ENCODE data around the gene SMIM3. TPM values are rescaled to one million over a fixed set of nuclear protein-coding genes. Genes with fewer than 3 reads are reported as not detected.

Gene SMIM3
- total RNA-seq, 1 donor from 2014 or later = 3.0 TPM

DNA sequence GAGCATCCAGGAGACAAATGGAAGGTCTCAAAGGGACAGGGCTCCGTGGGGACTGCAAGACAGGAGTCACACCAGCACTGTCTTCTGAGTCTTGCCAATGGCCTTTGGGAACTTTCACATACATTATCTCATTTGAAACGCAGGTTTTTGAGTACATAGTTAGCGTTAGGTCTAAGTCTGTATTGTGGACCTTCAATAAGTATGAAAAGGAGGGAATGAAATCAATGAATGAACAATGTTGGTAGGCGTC, 19.3 kb upstream of the SMIM3 start:
- Mint-ChIP-seq H3K27me3 (ENCODE audit: unreplicated experiment) (no peaks in the 10 kb centered on the region), H3K4me1 (ENCODE audit: unreplicated experiment) (peaks cover 8% of the 10 kb centered on the region), H3K36me3 (ENCODE audit: low read depth, unreplicated experiment) (peaks cover 11% of the 10 kb centered on the region), H3K9me3 (ENCODE audit: unreplicated experiment) (no peaks in the 10 kb centered on the region), H3K27ac (ENCODE audit: unreplicated experiment) (no peak overlapping the region), H3K4me3 (ENCODE audit: unreplicated experiment) (no peak overlapping the region)
- no peak for DNase-seq (ENCODE audit: low spot score)
- TF ChIP-seq, protein P1, sequence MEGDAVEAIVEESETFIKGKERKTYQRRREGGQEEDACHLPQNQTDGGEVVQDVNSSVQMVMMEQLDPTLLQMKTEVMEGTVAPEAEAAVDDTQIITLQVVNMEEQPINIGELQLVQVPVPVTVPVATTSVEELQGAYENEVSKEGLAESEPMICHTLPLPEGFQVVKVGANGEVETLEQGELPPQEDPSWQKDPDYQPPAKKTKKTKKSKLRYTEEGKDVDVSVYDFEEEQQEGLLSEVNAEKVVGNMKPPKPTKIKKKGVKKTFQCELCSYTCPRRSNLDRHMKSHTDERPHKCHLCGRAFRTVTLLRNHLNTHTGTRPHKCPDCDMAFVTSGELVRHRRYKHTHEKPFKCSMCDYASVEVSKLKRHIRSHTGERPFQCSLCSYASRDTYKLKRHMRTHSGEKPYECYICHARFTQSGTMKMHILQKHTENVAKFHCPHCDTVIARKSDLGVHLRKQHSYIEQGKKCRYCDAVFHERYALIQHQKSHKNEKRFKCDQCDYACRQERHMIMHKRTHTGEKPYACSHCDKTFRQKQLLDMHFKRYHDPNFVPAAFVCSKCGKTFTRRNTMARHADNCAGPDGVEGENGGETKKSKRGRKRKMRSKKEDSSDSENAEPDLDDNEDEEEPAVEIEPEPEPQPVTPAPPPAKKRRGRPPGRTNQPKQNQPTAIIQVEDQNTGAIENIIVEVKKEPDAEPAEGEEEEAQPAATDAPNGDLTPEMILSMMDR (IDR thresholded peaks at IDR 0.05; ENCODE audit: unreplicated experiment) = no peak

DNA sequence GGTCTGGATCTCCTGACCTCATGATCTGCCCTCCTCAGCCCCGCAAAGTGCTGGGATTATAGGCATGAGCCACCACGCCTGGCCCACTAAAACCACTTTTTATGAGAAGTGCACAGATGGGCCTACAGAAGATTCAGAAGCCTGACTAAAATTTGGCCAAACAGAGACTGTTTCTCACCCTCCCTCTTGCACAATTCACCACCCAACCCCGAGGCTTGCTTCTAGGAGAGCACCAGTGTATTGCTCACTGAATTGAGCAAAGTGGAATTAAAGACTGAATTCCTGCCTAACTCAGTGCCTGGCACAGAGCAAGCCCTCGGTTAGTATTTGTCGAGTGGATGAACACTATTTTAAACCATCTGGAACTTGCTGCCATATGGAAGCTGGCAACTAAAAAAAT, 16.3 kb upstream of the SMIM3 start:
- no peaks in the 10 kb centered on the region for H3K36me3 Mint-ChIP-seq (ENCODE audit: low read depth, unreplicated experiment)
- peaks cover 6% of the 10 kb centered on the region for H3K4me1 Mint-ChIP-seq (ENCODE audit: unreplicated experiment)
- H3K9me3 Mint-ChIP-seq (ENCODE audit: unreplicated experiment) = no peaks in the 10 kb centered on the region
- no peak overlapping the region for H3K27ac Mint-ChIP-seq (ENCODE audit: unreplicated experiment)
- H3K4me3 Mint-ChIP-seq (ENCODE audit: unreplicated experiment) = no peak overlapping the region
- H3K27me3 Mint-ChIP-seq (ENCODE audit: unreplicated experiment) = no peaks in the 10 kb centered on the region
- TF ChIP-seq, protein P1 (IDR thresholded peaks at IDR 0.05; ENCODE audit: unreplicated experiment) = no peak
- DNase-seq (ENCODE audit: low spot score) = no peak

DNA sequence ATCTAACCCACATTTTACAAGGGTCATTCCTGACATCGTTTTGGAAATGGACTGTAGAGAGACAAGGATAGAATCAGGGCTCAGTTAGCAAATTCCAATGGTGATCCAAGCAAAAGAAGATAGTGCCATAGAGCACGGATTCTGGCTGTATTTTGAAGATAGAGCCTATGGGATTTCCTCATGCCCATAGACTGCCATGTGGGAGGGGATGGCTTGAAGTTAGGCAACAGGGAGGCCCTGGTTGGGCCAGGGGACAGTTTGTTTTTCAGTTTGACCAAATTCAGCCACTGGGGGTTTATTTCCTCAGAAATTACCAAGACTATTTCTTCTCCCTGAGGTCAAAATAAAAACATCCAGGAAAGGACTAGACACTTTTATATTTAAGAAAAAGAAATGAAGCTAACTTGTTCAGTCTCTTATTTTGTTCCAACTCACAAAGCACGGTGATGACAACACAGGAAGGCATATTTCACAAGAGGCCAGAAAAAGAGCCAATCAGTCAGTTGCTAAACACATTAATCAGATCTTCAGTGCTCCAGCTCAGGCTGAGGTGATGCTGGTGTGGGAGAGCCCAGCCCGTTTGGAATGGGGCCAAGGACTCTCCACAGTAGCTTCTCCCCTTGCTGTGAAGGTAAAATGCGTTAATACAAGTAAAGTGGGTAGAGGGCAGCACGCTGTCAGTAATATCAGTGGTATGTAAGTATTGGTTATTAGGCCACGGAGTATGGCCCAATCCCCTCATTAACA, 15.4 kb upstream of the SMIM3 start:
- no peaks in the 10 kb centered on the region for H3K9me3 Mint-ChIP-seq (ENCODE audit: unreplicated experiment)
- TF ChIP-seq, protein P1 (IDR thresholded peaks at IDR 0.05; ENCODE audit: unreplicated experiment) = no peak
- no peak for DNase-seq (ENCODE audit: low spot score)
- no peaks in the 10 kb centered on the region for H3K36me3 Mint-ChIP-seq (ENCODE audit: low read depth, unreplicated experiment)
- peaks cover 6% of the 10 kb centered on the region for H3K4me1 Mint-ChIP-seq (ENCODE audit: unreplicated experiment)
- peaks cover 1% of the 10 kb centered on the region for H3K27me3 Mint-ChIP-seq (ENCODE audit: unreplicated experiment)
- no peak overlapping the region for H3K27ac Mint-ChIP-seq (ENCODE audit: unreplicated experiment)
- no peak overlapping the region for H3K4me3 Mint-ChIP-seq (ENCODE audit: unreplicated experiment)

DNA sequence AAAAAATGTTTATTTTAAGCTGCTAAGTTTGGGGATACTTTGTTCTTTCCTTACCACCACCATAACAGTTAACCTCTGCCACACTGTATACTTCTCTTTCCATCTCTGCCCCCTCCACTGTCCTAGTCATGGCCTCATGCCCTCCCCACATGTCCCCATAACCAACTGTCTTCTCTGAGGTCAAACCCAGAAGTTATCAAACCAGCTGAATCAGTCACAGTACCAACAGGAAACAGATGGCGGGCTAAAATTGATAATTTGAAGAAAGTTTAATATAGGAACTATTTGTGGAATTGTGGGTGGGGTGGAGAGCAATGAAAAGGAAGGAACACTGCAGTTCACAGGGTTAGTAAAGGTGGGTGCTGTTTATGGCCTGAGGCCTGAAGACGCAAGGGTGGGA, 14.0 kb upstream of the SMIM3 start:
- H3K9me3 Mint-ChIP-seq (ENCODE audit: unreplicated experiment) = no peaks in the 10 kb centered on the region
- DNase-seq (ENCODE audit: low spot score) = no peak
- H3K36me3 Mint-ChIP-seq (ENCODE audit: low read depth, unreplicated experiment) = no peaks in the 10 kb centered on the region
- TF ChIP-seq, protein P1 (IDR thresholded peaks at IDR 0.05; ENCODE audit: unreplicated experiment) = no peak
- no peak overlapping the region for H3K4me3 Mint-ChIP-seq (ENCODE audit: unreplicated experiment)
- peaks cover 1% of the 10 kb centered on the region for H3K27me3 Mint-ChIP-seq (ENCODE audit: unreplicated experiment)
- no peak overlapping the region for H3K27ac Mint-ChIP-seq (ENCODE audit: unreplicated experiment)
- H3K4me1 Mint-ChIP-seq (ENCODE audit: unreplicated experiment) = peaks cover 2% of the 10 kb centered on the region

DNA sequence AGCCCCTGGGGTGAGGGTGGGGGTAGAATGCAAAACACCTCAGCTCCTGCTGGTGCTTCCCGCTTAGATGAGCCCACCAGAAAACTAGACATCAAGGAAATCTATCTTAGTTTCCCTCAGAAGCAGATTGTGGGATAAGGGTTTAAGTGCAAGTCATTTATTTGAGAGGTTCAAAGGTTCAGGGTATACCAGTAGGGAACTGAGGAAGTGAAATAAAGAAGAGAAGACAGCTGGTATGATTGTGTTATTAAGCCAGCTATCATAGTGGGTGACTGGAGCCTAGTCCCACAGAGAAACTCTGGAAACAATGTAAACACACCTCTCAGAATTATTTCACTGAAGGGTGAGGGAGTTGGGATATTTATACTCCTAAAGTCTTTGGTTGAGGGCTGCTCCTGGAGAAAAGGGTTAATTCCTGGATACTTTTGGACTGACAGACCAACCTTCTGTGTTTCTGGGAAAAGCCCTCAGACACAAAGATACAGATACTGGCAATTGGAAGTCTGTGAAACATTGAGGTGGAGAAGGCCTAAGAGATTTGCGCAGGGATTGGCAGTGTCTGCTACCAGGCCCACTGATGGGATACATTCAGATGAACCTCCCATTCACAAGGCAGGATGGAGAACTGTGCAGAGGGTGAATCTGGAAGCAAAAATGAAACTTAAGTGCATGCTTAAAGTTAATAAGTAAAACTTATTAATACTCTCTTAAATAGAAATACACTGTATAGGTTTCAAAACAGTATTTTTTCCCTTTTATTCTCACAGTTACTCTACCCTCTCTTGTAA, 13.4 kb upstream of the SMIM3 start:
- Mint-ChIP-seq H3K27me3 (ENCODE audit: unreplicated experiment) (peaks cover 1% of the 10 kb centered on the region), H3K4me1 (ENCODE audit: unreplicated experiment) (peaks cover 2% of the 10 kb centered on the region), H3K9me3 (ENCODE audit: unreplicated experiment) (no peaks in the 10 kb centered on the region), H3K27ac (ENCODE audit: unreplicated experiment) (no peak overlapping the region), H3K4me3 (ENCODE audit: unreplicated experiment) (no peak overlapping the region), H3K36me3 (ENCODE audit: low read depth, unreplicated experiment) (no peaks in the 10 kb centered on the region)
- DNase-seq (ENCODE audit: low spot score) = no peak
- TF ChIP-seq, protein P1 (IDR thresholded peaks at IDR 0.05; ENCODE audit: unreplicated experiment) = no peak

Measured in endothelial cell (in vitro differentiated cells).